ENCODE measurements around the gene MICU2. TPM values are rescaled to one million over a fixed set of nuclear protein-coding genes. Genes with fewer than 3 reads are reported as not detected.

Gene MICU2
- total and polyA plus RNA-seq, 2 of the 13 experiments (the other 11 are each of a cell fraction or from before 2014, with no cell fraction given), result 31.7 to 42.4 TPM

DNA sequence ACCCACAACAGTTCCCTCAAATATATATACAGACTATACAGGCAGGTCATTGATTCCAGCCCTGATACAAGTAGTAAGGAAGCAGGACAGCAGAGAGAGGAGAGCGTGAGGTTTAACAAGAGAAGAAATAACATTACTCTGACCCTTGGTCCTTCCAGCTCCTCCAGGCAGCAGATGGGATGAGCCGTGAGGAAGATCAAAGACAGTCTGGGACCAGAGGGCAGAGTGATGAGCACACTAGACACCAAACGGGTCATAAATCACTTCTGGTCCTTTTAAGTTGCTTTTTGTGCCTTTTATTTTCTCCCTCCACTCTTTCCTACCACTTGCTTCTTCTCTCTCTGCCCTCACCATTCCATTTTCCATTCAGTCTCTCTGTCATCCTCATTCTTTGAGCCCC lies 16.9 kb upstream of the MICU2 start:
- Histone ChIP-seq H3K36me3 (replicated peaks in 1 of 2; ENCODE audit: control insufficient read depth in 1 of 2, insufficient read depth in 2 of 2, low read length in 2 of 2) (no peaks in the 10 kb centered on the region), H3K9me3 (ENCODE audit: low read length) (no peaks in the 10 kb centered on the region), H3K4me1 (ENCODE audit: insufficient read depth, low read length) (peaks cover 51% of the 10 kb centered on the region), H4K20me1 (ENCODE audit: insufficient read depth, low read length) (no peaks in the 10 kb centered on the region), H3K27me3 (ENCODE audit: control insufficient read depth in 1 of 2, insufficient read depth in 2 of 2, low read length in 2 of 2) (no peaks in the 10 kb centered on the region; a peak in 1 of 5 replicates), H2AFZ (ENCODE audit: low read length) (no peak overlapping the region), H3K9ac (ENCODE audit: insufficient read depth, low read depth, low read length) (no peak overlapping the region), H3K4me3 (replicated peaks in 1 of 3; ENCODE audit: insufficient read depth in 1 of 3, low read depth in 2 of 3, low read length in 3 of 3) (no peak overlapping the region), H3K79me2 (ENCODE audit: insufficient read depth, low read length) (no peaks in the 10 kb centered on the region), H3K27ac (ENCODE audit: extremely low read length, insufficient read depth, low read length) (no peak overlapping the region), H3K4me2 (ENCODE audit: low read depth, low read length) (0 out of 2 replicates have a peak overlapping the region, but pooled peaks have one; percentile 13)
- peak; percentile 47; the same call in 1 of the 2 replicates for TF ChIP-seq TCF7 (IDR thresholded peaks at IDR 0.05; ENCODE audit: low read depth)
- TF ChIP-seq FOSL2 (CRISPR knock-in tag; IDR thresholded peaks at IDR 0.05), result no peak
- TF ChIP-seq ZNF782 (CRISPR knock-in tag; IDR thresholded peaks at IDR 0.05; ENCODE audit: borderline replicate concordance), result no peak
- no peak for DNase-seq (ENCODE audit: low spot score)
- ChIA-PET POLR2A (interaction anchor here (1.2 kb wide), 1 partner anchor 17 kb away, joined by 4 read pairs; the partner anchor contains the start of gene MICU2), CTCF (ENCODE audit: low intra/inter-chr PET ratio, low total read pairs) (no interaction called here)
- FAIRE-seq, result no peak
- intact Hi-C loops (cut with micrococcal nuclease; ENCODE audit: unreplicated experiment), result no loop called here
- no TSS peak for BruUV-seq (replicated peaks)
- WGBS (ENCODE audit: low lambda C conversion rate), result 0% methylated on average over 3 of the region's 3 CpGs
- in situ Hi-C loops (cut with HindIII; ENCODE audit: extremely low pct_ligation_motif_present, low pct_unique_long_range_greater_than_20kb), result loop anchor here (25.0 kb wide), 1 partner anchor 1166 kb away; no protein-coding TSS in a partner anchor
- ATAC-seq, result no peak

DNA sequence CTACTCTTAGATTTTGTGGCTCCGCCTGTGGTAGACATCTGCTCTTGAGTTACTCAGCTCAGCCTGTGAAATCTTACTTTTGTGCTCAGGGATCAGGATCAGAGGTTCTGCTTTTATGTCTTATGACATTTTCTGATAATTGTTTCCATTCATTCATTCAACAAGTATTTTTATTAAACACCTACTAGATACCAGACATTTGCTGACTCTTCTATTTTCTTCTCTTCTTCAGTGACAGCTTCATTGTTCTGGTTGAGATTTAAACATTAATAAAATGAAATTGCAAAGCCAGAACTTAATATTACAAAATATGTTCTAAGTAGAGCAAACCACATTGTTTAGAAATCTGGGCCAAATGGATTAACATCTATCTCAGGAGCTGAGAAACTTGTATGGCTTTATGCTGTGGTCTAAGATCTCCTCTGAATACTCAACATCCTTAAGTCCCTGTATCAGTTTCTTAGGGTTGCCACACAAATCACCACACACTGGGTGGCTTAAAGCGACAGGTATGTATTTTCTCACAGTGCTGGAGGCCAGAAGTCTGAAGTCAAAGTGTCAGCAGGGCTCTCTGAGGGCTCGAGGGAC lies 15.8 kb upstream of the MICU2 start:
- DNase-seq (ENCODE audit: low spot score), result no peak
- no peak for FAIRE-seq
- no peak overlapping the region for H3K9ac ChIP-seq (ENCODE audit: insufficient read depth, low read depth, low read length)
- ChIA-PET POLR2A (no interaction called here), CTCF (ENCODE audit: low intra/inter-chr PET ratio, low total read pairs) (no interaction called here)
- peaks cover 50% of the 10 kb centered on the region for H3K4me1 ChIP-seq (ENCODE audit: insufficient read depth, low read length)
- TF ChIP-seq MAFK (conservative IDR thresholded peaks at IDR 0.05 in 1 of 2, IDR thresholded peaks at IDR 0.05 in 1 of 2; ENCODE audit: low read length in 2 of 2), result peak; percentile 48 to 70; a peak in 3 of 4 replicates
- TF ChIP-seq DMAP1 (CRISPR knock-in tag; IDR thresholded peaks at IDR 0.05), result no peak
- peak; percentile 57 for TF ChIP-seq MAFF (IDR thresholded peaks at IDR 0.05; ENCODE audit: low read depth, low read length)
- no peaks in the 10 kb centered on the region for H3K9me3 ChIP-seq (ENCODE audit: low read length)
- no TSS peak for BruUV-seq (replicated peaks)
- H3K27ac ChIP-seq (ENCODE audit: extremely low read length, insufficient read depth, low read length), result no peak overlapping the region
- H4K20me1 ChIP-seq (ENCODE audit: insufficient read depth, low read length), result no peaks in the 10 kb centered on the region
- H2AFZ ChIP-seq (ENCODE audit: low read length), result no peak overlapping the region
- in situ Hi-C loops (cut with HindIII; ENCODE audit: extremely low pct_ligation_motif_present, low pct_unique_long_range_greater_than_20kb), result loop anchor here (25.0 kb wide), 1 partner anchor 1168 kb away; no protein-coding TSS in a partner anchor
- H3K36me3 ChIP-seq (replicated peaks in 1 of 2; ENCODE audit: control insufficient read depth in 1 of 2, insufficient read depth in 2 of 2, low read length in 2 of 2), result no peaks in the 10 kb centered on the region
- H3K4me2 ChIP-seq (ENCODE audit: low read depth, low read length), result no peak overlapping the region
- WGBS (ENCODE audit: low lambda C conversion rate), result 78% methylated on average over 2 of the region's 3 CpGs
- ATAC-seq, result no peak
- H3K79me2 ChIP-seq (ENCODE audit: insufficient read depth, low read length), result no peaks in the 10 kb centered on the region
- no peaks in the 10 kb centered on the region for H3K27me3 ChIP-seq (ENCODE audit: control insufficient read depth in 1 of 2, insufficient read depth in 2 of 2, low read length in 2 of 2)
- H3K4me3 ChIP-seq (replicated peaks in 1 of 3; ENCODE audit: insufficient read depth in 1 of 3, low read depth in 2 of 3, low read length in 3 of 3), result no peak overlapping the region
- intact Hi-C loops (cut with micrococcal nuclease; ENCODE audit: unreplicated experiment), result no loop called here

Data from HepG2 (cell line).